ENCODE results near the gene MTCP1.

DNA sequence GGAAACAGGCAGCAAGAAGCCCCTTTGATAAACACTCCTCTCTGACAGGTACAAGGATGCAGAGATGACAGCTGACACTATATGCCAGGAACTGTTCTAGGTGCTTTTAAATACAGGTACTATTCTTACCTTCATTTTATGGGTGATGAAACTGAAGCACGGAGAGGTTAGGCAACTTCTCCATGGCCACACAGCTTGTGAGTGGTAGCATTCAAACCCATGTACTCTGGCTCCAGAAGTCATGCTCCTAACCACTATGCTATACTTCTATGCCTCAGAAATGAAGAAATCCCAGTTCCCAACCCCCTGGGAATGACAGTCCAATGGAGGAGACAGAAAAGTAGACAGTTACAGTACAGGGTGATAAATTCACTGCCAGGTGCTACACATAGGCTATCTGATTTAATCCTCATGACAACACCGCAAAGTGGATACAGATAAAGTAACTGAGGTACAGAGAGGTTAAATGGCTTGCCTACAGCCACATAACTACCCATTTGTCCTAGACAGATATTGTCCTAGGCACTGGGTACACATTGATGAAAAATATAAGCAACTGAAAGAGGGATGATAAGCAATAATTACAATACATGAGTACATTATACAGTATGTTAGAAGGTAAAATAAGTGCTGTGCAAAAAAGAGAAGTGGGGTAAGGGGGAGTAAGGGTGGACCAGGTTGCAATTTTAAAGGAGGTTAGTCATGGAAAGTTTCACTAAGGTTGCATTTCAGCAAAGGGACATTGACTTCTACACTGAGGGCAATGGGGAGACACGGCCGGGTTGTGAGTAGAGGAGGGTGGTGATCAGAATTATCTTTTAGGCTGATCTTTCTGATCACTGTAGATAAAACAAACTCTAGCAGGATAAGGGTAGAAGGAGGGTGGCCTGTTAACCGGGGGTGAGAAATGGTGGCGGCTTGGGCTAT, 46.8 kb downstream of the MTCP1 start:
- TF ChIP-seq, protein P1, sequence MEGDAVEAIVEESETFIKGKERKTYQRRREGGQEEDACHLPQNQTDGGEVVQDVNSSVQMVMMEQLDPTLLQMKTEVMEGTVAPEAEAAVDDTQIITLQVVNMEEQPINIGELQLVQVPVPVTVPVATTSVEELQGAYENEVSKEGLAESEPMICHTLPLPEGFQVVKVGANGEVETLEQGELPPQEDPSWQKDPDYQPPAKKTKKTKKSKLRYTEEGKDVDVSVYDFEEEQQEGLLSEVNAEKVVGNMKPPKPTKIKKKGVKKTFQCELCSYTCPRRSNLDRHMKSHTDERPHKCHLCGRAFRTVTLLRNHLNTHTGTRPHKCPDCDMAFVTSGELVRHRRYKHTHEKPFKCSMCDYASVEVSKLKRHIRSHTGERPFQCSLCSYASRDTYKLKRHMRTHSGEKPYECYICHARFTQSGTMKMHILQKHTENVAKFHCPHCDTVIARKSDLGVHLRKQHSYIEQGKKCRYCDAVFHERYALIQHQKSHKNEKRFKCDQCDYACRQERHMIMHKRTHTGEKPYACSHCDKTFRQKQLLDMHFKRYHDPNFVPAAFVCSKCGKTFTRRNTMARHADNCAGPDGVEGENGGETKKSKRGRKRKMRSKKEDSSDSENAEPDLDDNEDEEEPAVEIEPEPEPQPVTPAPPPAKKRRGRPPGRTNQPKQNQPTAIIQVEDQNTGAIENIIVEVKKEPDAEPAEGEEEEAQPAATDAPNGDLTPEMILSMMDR (conservative IDR thresholded peaks at IDR 0.05 in 1 of 2, IDR thresholded peaks at IDR 0.05 in 1 of 2; ENCODE audit: extremely low read depth in 1 of 2, insufficient read depth in 1 of 2, low read depth in 1 of 2, low read length in 2 of 2), result no peak
- TF ChIP-seq EZH2 (IDR thresholded peaks at IDR 0.05; ENCODE audit: borderline replicate concordance, low read length), result no peak

Measured in mammary epithelial cell (primary cell).